Occipital lobe (tissue), 2 donors: ENCODE data around the gene ILKAP. TPM values are rescaled to one million over a fixed set of nuclear protein-coding genes. Genes with fewer than 3 reads are reported as not detected.
"Not testable (repeated sequence)": the region's sequence is repeated elsewhere in the genome, so short reads cannot be mapped to it uniquely, and the experiment has no call there.

Source experiments
- DNase-seq: peaks from one replicate; lab custom pipeline; 2025; lab: John Stamatoyannopoulos, UW
- total RNA-seq: library from RNA; depleted of rRNA; stranded (reverse); fragments of >200 nt; gene quantifications from one replicate; pipeline ENCODE4 v1.2.3, GENCODE V29; 2014

The ILKAP gene
- total RNA-seq, 1 donor from 2014 or later: 78.3 TPM

GRCh38 chr2:238202326-238203093 lies 985 bp downstream of the ILKAP start:
- DNase-seq: no peak

DNA sequence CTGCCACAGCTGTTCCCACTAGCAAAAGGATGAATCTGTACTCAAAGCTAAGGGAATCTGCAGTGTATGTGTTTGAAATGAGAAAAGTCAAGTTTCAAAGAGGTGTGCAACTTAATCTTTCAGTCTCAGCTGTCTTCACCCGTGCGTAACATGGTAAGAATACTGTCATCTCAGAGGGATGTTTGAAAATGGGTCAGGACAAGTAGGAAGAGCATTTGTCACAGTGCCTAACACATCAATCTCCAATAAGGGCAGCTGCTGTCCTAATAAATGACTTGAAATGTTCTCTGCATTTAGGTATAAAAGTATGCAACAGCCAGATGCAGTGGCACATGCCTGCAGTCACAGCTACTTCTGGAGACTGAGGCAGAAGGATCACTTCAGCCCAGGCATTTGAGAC lies 13.1 kb downstream of the ILKAP start:
- no peak for DNase-seq

DNA sequence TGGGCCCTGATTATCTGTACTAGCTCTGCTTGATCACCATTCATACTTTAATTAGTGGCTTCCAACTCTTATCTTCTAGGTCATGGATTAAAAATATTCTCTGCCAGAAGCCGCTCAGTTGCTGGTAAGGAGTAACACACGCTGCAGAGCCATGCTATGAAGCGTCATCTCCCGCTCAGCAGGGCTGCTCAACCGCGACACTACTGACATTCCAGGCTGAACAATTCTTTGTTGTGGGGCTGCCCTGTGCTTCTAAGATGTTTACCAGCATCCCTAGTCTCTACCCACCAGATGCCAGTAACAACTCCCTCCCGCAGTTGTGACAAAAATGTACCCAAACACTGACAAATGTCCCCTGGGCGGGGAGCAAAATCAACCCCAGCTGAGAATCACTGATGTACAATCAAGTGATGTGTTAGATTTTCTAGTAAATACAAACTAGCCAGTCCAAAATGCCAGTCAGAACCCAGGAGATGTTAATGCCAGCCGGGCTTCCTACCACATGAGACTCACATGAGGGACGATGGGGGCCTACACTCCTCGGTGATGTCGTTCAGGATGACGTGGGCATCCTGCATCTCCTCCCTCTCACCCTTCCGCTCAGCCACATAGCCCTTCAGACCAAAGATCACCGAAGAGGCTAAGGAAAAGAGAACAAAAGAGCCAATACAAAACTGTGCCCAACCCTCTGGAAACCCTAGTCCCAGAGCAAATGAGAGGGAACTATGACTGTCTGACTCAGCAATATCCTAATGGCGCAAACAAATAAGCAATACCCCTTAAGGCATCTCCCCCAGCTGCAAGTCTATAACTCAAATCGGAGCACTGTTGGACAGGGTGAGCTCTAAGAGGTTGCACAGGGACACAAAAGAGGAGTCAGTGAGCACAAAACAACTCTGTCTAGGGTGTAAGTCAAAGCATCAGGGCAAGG lies 15.6 kb downstream of the ILKAP start:
- DNase-seq: no peak

DNA sequence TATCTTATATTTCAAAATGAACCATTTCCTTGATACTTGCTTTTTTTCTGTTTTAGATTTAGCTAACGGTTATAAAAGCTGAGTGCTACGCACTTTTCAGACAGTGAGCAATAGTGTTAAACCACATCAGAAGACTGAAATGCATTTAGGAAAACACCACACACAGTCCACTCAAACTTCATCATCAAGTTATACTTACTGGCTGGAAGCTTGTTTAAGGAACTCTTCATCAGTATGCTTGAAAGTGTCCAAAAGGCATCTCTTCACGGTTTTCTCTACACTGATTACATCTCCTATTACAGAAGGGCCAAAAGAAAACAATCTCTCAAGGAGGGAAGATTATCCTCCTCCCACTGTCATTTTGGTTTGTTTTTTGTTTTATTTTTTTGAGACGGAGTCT lies 19.7 kb downstream of the ILKAP start:
- DNase-seq: no peak

DNA sequence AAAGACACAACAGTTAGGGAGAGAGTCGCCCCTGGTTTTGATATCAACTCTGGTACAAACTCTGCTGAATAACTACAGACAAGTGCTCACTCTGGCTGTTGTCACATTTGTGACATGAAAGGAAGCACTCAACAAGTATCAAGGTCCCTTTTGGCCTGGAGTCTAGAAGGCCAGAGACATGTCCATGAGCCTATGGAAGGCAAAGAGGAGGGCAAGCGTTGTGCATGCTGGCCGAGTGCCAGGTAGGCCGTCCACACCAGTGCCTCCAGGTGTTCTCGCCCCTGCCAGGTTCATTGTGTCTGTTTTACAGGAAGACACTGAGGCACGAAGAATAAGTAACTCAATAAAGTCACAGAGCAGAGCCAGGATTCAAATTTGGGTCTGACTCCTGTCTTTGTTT lies 21.1 kb downstream of the ILKAP start:
- no peak for DNase-seq

DNA sequence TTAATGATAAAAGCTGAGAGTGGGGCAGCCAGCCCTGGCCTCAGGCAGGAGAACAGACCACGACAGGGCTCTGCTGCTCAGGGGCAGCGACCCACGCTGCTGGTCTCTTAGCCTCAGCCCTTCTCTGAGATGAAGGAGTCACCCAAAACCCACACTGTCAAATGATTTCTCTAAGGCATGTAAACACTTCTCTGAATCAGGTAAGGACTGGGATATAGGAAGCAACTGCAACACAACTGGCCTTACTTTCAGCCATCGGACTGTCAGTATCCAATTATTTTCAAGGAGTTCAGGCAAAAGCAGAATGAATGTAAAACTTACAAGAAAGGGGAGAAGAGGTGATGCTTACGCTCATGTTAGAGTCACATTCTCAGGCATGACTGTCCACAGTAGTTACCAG lies 22.9 kb downstream of the ILKAP start:
- DNase-seq: no peak

- no peak for DNase-seq
Observed at GRCh38 chr2:238176613-238177012, 26.9 kb downstream of the ILKAP start.

GRCh38 chr2:238174701-238175100 lies 28.8 kb downstream of the ILKAP start:
- DNase-seq: no peak

DNA sequence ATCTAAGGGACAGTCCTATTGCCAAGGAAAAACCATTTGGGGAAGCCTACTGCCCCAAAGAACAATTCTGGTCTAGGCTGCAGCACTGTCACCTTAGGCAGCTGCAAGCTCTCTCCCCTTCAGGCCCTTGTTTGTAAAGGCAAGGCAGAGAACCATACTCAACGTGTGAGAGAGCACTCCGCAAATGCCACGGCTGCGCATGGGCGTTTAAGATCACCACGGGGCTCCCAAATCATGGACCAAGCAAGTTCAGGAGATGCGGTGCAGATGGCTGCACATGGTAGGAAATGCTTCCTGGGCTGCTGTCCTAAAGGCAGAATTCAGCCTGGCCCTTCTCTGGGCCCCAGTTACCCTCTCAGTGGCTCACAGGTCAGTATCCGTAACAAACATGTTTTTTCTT lies 29.2 kb downstream of the ILKAP start:
- no peak for DNase-seq

- DNase-seq: no peak
Observed at GRCh38 chr2:238173692-238174091, 29.8 kb downstream of the ILKAP start.

DNA sequence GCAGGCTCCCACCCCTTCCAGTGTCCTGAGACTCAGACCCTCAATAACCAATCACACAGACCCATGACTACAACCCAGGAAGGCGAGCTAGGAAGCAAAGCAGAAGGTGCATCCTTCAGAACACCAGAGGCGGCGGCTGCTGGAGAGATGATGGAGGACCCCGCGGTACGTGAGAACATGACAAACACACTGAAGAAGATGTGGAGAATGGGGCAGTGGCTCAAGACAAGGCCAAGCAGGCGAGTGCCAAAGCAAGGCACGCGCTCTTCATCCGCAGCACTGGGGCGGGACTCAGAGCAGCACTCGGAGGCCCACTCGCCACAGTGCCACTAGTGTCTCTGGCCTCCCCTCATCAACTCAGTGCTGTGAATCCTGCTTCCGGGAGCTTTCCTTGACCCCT lies 31.1 kb downstream of the ILKAP start:
- no peak for DNase-seq

DNA sequence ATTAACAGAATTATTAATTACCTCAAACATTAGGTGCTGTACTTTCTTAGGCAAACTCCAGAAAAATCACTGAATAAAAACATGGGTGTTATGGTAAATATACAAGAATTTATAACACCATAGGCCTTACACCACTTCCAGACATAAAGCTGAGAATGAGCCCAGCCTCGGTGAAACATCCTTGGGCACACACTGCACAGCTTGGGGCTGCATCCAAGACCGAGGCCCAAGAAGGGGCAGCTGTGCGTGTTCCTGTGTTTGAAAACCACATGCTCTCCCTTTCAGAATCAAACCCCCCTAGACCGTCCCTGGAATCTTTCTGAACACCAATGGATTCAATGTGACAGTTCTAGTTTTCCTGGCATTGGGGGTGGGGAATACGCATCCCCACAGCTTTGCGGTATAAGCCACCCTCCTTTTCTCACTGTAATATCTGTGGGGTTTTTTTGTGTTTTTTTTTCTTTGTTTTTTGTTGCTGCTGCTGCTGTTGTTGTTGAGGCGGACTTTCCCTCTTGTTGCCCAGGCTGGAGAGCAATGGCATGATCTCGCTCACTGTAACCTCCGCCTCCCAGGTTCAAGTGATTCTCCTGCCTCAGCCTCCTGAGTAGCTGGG lies 31.8 kb downstream of the ILKAP start:
- no peak for DNase-seq

DNA sequence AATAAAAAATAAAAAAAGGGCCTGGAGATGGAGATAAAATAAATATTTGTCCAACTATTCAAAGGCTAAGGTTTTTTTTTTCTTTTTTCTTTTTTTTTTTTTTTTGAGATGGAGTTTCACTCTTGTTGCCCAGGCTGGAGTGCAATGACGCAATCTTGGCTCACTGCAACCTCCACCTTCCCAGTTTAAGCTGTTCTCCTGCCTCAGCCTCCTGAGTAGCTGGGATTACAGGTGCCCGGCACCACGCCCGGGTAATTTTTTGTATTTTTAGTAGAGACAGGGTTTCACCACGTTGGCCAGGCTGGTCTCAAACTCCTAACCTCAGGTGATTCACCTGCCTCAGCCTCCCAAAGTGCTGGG lies 32.4 kb downstream of the ILKAP start:
- not testable (repeated sequence) for DNase-seq

DNA sequence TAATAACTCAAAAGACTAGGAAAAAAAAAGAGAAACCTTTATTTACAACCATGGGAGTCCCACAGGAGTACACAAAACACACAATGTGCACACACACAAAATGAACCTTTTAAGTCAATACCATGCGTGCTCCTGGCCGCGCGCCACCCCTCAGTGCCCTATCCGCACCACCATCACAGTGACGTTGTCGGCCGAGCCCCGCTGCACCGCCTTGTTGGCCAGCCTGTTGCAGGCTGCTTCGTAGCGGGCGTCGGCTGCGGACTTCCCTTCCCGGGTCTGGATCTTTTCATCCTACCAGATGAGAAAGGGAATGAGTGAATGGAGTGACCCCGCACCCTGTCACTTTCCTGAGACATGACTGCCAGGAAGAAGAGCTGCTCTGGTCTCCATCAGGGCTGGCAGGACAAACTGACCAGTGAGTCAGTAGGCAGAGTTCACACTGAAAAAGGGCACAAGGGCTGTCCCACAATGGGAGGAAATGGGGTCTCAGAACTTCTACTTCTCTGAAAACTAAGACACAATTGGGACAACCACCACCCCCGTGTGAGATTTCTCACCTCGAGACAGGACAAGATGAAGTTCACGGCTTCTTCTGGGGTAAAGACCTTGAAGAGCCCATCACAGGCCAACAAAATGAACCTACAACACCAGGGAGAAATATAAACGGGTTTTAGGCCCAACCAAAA lies 33.0 kb downstream of the ILKAP start:
- DNase-seq: no peak

DNA sequence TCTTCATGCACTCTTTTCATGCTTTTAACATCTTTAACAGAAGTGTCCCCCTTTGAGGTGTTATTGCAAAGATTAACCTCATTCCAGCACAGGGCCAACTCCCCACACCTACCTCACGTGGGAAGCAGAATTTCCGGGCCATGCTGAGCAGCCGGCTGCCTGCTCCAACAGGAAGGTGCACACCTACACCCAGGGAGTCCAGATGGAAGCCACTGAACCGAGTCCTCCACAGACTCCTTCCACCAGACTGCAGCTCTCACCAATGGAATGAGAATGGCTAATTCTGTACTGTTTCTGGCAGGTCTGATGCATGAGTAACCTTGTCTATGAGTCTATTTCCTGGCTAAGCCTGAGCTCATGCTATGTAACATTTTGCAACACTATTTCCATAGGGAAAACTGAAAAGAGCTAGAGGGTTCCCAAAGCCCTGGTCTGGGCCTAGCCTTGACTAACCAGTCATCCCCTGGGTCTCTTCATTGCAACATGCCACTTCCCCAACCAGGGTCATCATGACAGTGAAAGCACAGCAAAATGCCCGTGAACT lies 33.7 kb downstream of the ILKAP start:
- DNase-seq: peak; percentile 37

- DNase-seq: no peak
Observed at GRCh38 chr2:238169048-238169707, 34.3 kb downstream of the ILKAP start.

DNA sequence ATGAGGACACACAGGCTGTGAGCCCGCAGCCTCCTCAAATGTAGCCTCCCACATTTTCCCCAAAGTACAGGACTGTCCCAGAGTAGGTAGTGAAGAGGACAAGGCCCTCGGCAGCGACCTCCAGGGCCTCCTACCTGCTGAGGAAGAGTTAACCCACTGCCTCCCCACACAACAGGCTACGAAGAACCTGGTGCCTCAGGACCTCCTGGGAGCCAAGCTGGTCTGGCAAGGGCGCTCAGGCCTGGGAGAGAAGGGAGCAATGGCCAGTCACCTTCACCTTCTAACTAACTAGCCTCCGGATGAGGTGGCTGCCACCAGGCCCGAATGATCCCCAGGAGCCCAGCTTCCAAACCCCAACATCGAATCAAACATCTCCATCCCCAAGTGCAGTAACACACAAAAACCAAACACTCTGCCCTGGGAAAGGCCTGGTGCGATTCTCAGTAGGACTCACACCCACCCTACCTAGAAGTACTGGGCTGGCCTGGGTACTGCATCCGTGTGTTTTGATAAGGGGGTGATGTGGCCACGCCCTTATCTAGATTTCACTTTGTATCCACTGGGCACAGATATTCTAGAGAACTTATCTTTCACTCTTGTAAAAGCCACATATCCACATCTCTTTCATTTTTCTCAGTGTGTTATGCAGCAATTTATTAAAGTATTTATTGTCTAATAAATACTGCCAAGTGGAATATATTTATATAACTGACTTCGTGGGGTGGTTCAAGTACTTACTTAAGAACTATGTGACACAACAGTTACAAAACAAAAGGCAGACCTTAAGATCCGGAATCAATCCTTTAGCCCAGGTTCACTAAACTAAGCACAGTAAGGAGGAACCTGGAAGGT lies 35.1 kb downstream of the ILKAP start:
- no peak for DNase-seq

DNA sequence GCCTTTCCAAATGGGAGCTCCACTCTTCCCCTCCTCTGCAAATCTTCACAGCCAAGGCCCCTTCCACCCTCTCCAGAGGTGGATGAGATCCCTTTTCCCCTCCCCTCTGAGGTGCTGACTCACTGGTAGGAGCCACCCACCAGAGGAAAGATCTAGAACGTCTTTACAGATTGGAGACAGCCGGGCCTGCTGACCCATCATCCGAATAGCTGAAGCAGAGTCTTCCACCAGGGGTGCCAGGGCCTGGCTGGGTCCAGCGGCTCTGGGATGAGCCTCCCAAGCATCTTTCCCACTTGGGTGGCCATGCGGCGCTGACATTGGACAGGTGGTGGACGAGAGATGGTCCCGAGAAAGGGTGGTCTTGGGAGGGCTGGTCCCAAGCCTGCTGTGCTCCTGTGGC lies 35.7 kb downstream of the ILKAP start:
- no peak for DNase-seq

GRCh38 chr2:238167344-238167715 lies 36.2 kb downstream of the ILKAP start:
- DNase-seq: no peak
